Stimulated activated naive B cell treated with anti-CD40 and anti-IgM and Interleukin-4, amounts not matched to agents 10 μg/mL and 1 μg/mL and 100 μg/mL, for 72 hours (primary cell): Measurements from ENCODE around the gene TBX4.
A peak's percentile ranks its signal among the peaks of the same experiment; 100 is the strongest.

Experiments used
- ATAC-seq, 2 donors: fragments of 150-1000 bp; cut with Tn5 transposase; replicated peaks; 2 replicates each; pipeline ENCODE4 v1.10.0; 2021; ENCODE audit warnings: moderate library complexity in 1 of 2
- DNase-seq: peaks from one replicate; pipeline ENCODE4 v3.0.0; 2021
- H3K27ac Mint-ChIP-seq: one replicate; pipeline ENCODE4 v1.8.0; 2022; ENCODE audit warnings: mild to moderate bottlenecking, mixed read lengths
- H3K27me3 Mint-ChIP-seq, 2 donors: one replicate each; pipeline ENCODE4 v1.8.0; 2022; ENCODE audit warnings: mixed read lengths in 2 of 2
- H3K36me3 Mint-ChIP-seq, 2 donors: one replicate each; pipeline ENCODE4 v1.8.0; 2022; ENCODE audit warnings: mixed read lengths in 2 of 2, mild to moderate bottlenecking in 1 of 2
- H3K4me1 Mint-ChIP-seq, 2 donors: one replicate each; pipeline ENCODE4 v1.8.0; 2022; ENCODE audit warnings: mixed read lengths in 2 of 2, mild to moderate bottlenecking in 1 of 2
- H3K4me3 Mint-ChIP-seq, 2 donors: one replicate each; pipeline ENCODE4 v1.8.0; 2022; ENCODE audit warnings: mild to moderate bottlenecking in 2 of 2, mixed read lengths in 2 of 2, moderate library complexity in 1 of 2
- H3K9me3 Mint-ChIP-seq, 2 donors: one replicate each; pipeline ENCODE4 v1.8.0; 2022; ENCODE audit warnings: mixed read lengths in 2 of 2, mild to moderate bottlenecking in 1 of 2

Gene TBX4

DNA sequence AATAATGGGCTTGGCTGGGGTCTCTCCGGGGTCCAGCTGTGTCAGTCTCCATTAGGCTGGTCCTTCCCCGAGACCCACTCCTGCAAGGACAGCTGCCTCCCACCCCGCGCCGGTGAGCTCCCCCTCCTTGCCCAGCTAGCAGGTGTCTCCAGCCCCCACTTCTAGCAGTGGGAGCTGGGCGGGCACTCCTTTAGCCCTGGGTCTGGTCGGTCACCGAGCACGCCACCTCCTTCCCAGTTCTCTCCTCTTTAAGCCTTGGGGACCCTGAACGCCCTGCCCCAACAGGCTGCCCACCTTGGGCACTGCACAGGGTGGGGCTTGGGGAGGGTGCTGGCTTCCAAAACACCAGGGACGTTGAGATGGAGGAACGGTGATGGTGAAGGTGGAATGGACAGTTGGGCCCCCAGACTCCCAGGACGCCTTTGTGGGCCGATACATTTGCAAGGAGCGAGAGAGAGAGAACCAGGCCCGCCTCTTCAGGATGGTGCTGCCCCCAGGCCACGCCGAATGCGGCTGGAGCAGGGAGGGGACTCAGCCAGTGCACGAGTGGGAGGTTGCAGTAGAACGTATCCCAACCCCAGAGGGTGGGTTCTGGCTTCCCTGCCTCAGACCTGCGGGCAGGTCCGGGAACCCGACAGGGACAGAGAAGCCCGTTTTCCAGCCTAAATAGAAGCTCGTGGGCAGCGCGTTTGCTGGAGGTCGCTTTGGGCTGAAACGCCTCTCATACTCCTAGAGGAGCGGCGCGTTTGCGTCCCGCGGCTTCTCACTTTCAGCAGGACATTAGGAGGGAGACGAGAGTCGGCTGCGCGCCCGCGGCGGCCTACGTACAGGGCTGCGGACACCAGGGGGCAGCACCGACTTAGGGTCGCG, 41.8 kb upstream of the TBX4 start:
- H3K27ac Mint-ChIP-seq: peak overlapping the region; percentile 72
- H3K27me3 Mint-ChIP-seq: peaks cover 43 to 75% of the 10 kb centered on the region in 2 donors
- peaks cover 26 to 45% of the 10 kb centered on the region in 2 donors for H3K4me1 Mint-ChIP-seq
- no peaks in the 10 kb centered on the region for H3K9me3 Mint-ChIP-seq
- H3K4me3 Mint-ChIP-seq: peak overlapping the region; percentile 72 to 77
- ATAC-seq: peak; percentile 36 to 50
- DNase-seq: no peak
- H3K36me3 Mint-ChIP-seq: peaks cover 0 to 4% of the 10 kb centered on the region in 2 donors

- ATAC-seq (no peak), DNase-seq (no peak)
- Mint-ChIP-seq H3K4me1 (peaks cover 26 to 45% of the 10 kb centered on the region in 2 donors), H3K27ac (no peak overlapping the region), H3K36me3 (peaks cover 0 to 4% of the 10 kb centered on the region in 2 donors), H3K9me3 (no peaks in the 10 kb centered on the region), H3K27me3 (peaks cover 42 to 78% of the 10 kb centered on the region in 2 donors), H3K4me3 (peak overlapping the region; percentile 72 to 80)
Observed at GRCh38 chr17:61411011-61411260, 41.3 kb upstream of the TBX4 start.

- Mint-ChIP-seq H3K9me3 (no peaks in the 10 kb centered on the region), H3K27ac (no peak overlapping the region), H3K36me3 (peaks cover 0 to 4% of the 10 kb centered on the region in 2 donors), H3K4me3 (peak overlapping the region; percentile 79 to 80), H3K4me1 (peaks cover 23 to 49% of the 10 kb centered on the region in 2 donors), H3K27me3 (peaks cover 42 to 78% of the 10 kb centered on the region in 2 donors)
- no peak for DNase-seq
- no peak for ATAC-seq
Observed at GRCh38 chr17:61411261-61412142, 40.7 kb upstream of the TBX4 start.

GRCh38 chr17:61412143-61412859, 39.9 kb upstream of the TBX4 start:
- Mint-ChIP-seq H3K4me3 (peak overlapping the region; percentile 79 to 80), H3K36me3 (peaks cover 0 to 4% of the 10 kb centered on the region in 2 donors), H3K9me3 (no peaks in the 10 kb centered on the region), H3K27ac (no peak overlapping the region), H3K27me3 (peaks cover 43 to 76% of the 10 kb centered on the region in 2 donors), H3K4me1 (peaks cover 28 to 55% of the 10 kb centered on the region in 2 donors)
- ATAC-seq: peak; percentile 76
- DNase-seq: peak; percentile 71

- Mint-ChIP-seq H3K9me3 (no peaks in the 10 kb centered on the region), H3K4me3 (peak overlapping the region; percentile 67 to 80), H3K36me3 (peaks cover 0 to 4% of the 10 kb centered on the region in 2 donors), H3K27ac (no peak overlapping the region), H3K27me3 (peaks cover 40 to 68% of the 10 kb centered on the region in 2 donors), H3K4me1 (peaks cover 21 to 47% of the 10 kb centered on the region in 2 donors)
- DNase-seq: no peak
- ATAC-seq: peak; percentile 1
Observed at GRCh38 chr17:61412860-61413660, 39.2 kb upstream of the TBX4 start.

GRCh38 chr17:61413661-61414126, 38.5 kb upstream of the TBX4 start:
- H3K4me1 Mint-ChIP-seq: peaks cover 15 to 41% of the 10 kb centered on the region in 2 donors
- H3K27me3 Mint-ChIP-seq: peaks cover 37 to 66% of the 10 kb centered on the region in 2 donors
- ATAC-seq (no peak), DNase-seq (no peak)
- no peaks in the 10 kb centered on the region for H3K9me3 Mint-ChIP-seq
- no peak overlapping the region for H3K27ac Mint-ChIP-seq
- peaks cover 0 to 4% of the 10 kb centered on the region in 2 donors for H3K36me3 Mint-ChIP-seq
- no peak overlapping the region for H3K4me3 Mint-ChIP-seq

- Mint-ChIP-seq H3K36me3 (peaks cover 0 to 4% of the 10 kb centered on the region in 2 donors), H3K27ac (no peak overlapping the region), H3K9me3 (no peaks in the 10 kb centered on the region), H3K4me3 (no peak overlapping the region), H3K27me3 (peaks cover 39 to 70% of the 10 kb centered on the region in 2 donors), H3K4me1 (peaks cover 13 to 37% of the 10 kb centered on the region in 2 donors)
- no peak for ATAC-seq
- no peak for DNase-seq
Observed at GRCh38 chr17:61414141-61414935, 37.9 kb upstream of the TBX4 start.

- Mint-ChIP-seq H3K27me3 (peaks cover 41 to 70% of the 10 kb centered on the region in 2 donors), H3K4me1 (peaks cover 12 to 35% of the 10 kb centered on the region in 2 donors), H3K36me3 (peaks cover 0 to 4% of the 10 kb centered on the region in 2 donors), H3K27ac (no peak overlapping the region), H3K4me3 (no peak overlapping the region), H3K9me3 (no peaks in the 10 kb centered on the region)
- DNase-seq (no peak), ATAC-seq (no peak)
Observed at GRCh38 chr17:61414936-61415251, 37.3 kb upstream of the TBX4 start.

DNA sequence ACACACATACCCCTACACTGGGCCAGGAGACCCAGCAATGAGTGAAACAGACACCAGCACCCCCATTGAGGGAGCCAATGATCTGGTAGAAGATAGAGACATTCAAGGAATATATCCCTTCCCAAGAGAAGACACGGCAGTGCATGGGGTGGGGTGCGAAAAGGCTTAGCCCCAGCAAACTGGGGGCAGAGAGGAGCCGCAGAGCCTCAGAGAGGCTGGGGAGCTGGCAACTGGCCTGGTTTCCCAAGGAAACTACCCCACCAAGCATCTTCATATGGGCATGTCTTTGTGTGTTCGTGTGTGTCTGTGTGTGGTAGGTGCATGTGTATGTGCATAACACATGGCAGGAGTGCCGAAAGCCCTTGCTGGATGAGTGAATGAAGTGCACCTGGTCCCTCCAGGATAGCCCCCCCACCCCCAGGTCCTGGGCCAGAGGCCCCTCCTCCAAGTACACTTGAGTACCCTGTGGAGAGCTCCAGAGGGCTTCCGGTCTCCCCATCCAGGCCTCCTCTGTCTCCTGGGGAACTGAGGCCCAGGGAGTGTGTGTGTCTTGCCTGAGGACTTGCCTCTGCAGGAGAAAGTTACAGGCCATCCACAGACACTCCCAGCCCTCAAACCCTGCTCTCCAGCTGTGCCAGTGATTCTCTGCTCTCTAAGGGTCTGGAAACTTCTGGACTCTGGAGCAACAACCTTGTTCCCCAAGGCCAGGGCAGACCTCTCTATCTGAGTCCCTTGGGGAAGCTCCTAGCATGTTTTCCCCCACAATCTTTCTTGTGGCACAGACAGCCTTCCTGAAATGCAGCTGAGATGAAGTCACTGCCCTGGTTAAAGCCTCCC, 36.6 kb upstream of the TBX4 start:
- DNase-seq (no peak), ATAC-seq (no peak)
- H3K4me1 Mint-ChIP-seq: peaks cover 5 to 28% of the 10 kb centered on the region in 2 donors
- no peaks in the 10 kb centered on the region for H3K36me3 Mint-ChIP-seq
- H3K27me3 Mint-ChIP-seq: peaks cover 40 to 70% of the 10 kb centered on the region in 2 donors
- no peak overlapping the region for H3K27ac Mint-ChIP-seq
- H3K9me3 Mint-ChIP-seq: no peaks in the 10 kb centered on the region
- H3K4me3 Mint-ChIP-seq: no peak overlapping the region

DNA sequence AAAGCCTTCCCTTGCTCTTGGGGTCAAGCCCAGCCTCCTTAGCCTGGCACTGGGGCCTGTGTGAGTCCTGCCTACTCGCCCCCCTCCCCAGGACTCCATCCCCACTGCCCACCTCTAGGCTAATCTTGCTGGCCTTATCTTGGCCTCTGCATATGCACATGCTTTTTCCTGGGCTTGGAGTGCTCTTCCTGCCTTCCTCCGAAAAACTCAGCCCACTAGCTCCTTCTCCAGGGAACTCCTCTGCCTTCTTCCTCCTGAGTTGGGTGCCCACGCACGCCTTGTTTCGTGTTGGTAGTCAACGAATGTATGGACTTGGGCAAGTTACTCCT, 36.0 kb upstream of the TBX4 start:
- peaks cover 5 to 22% of the 10 kb centered on the region in 2 donors for H3K4me1 Mint-ChIP-seq
- no peak for ATAC-seq
- no peak for DNase-seq
- H3K27ac Mint-ChIP-seq: no peak overlapping the region
- peaks cover 44 to 69% of the 10 kb centered on the region in 2 donors for H3K27me3 Mint-ChIP-seq
- no peaks in the 10 kb centered on the region for H3K36me3 Mint-ChIP-seq
- H3K9me3 Mint-ChIP-seq: no peaks in the 10 kb centered on the region
- no peak overlapping the region for H3K4me3 Mint-ChIP-seq

GRCh38 chr17:61416540-61417363, 35.5 kb upstream of the TBX4 start:
- ATAC-seq: peak; percentile 64 to 66

DNA sequence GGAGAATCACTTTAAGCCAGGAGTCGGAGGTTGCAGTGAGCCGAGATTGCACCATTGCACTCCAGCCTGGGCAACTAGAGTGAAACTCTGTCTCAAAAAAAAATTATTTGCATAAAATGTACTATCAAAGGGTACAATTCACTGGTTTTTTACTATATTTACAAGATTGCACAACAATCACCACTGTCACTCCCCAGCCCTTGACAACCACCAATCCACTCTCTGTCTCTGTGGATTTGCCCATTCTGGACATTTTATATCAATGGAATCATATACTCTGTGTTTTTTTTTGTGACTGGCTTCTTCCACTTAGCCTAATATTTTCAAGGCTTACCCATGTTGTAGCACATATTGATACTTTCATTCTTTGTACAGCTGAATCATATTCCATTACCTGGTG, 33.8 kb upstream of the TBX4 start:
- Mint-ChIP-seq H3K27me3 (peaks cover 65 to 75% of the 10 kb centered on the region in 2 donors), H3K4me1 (peaks cover 5 to 11% of the 10 kb centered on the region in 2 donors), H3K9me3 (no peaks in the 10 kb centered on the region), H3K4me3 (no peak overlapping the region), H3K36me3 (no peaks in the 10 kb centered on the region), H3K27ac (no peak overlapping the region)
- DNase-seq (no peak), ATAC-seq (no peak)

More at GRCh38 chr17:61416540-61417363, 35.5 kb upstream of the TBX4 start:
- peak; percentile 38 for DNase-seq
- Mint-ChIP-seq H3K4me1 (peaks cover 5 to 18% of the 10 kb centered on the region in 2 donors), H3K36me3 (no peaks in the 10 kb centered on the region), H3K27me3 (peaks cover 50 to 71% of the 10 kb centered on the region in 2 donors), H3K27ac (no peak overlapping the region), H3K9me3 (no peaks in the 10 kb centered on the region), H3K4me3 (no peak overlapping the region)
